COR-L47 (cell line): ENCODE measurements around the gene VSTM2A.
A peak's percentile ranks its signal among the peaks of the same experiment; 100 is the strongest.
"Not testable (repeated sequence)": the region's sequence is repeated elsewhere in the genome, so short reads cannot be mapped to it uniquely, and the experiment has no call there.

Experiments used
- DNase-seq: peaks from one replicate; lab custom pipeline; 2025; lab: John Stamatoyannopoulos, UW

VSTM2A gene, protein sequence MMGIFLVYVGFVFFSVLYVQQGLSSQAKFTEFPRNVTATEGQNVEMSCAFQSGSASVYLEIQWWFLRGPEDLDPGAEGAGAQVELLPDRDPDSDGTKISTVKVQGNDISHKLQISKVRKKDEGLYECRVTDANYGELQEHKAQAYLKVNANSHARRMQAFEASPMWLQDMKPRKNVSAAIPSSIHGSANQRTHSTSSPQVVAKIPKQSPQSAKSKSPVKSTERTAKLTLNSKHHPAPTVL

GRCh38 chr7:54541669-54542625 lies at the start of gene VSTM2A:
Gene VSTM2A, plus strand, starts transcription at chr7:54542375. Its CDS starts 356 bp downstream, at chr7:54542731.
- DNase-seq = peak; percentile 84

DNA sequence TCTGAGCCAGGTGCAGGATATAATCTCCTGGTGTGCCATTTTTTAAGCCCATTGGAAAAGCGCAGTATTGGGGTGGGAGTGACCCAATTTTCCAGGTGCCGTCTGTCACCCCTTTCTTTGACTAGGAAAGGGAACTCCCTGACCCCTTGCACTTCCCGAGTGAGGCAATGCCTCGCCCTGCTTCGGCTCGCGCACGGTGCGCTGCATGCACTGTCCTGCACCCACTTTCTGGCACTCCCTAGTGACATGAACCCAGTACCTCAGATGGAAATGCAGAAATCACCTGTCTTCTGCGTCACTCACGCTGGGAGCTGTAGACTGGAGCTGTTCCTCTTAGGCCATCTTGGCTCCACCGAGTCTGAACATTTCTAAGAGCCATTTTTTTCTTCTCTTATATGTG lies 37.6 kb upstream of the VSTM2A start:
- not testable (repeated sequence) for DNase-seq

DNA sequence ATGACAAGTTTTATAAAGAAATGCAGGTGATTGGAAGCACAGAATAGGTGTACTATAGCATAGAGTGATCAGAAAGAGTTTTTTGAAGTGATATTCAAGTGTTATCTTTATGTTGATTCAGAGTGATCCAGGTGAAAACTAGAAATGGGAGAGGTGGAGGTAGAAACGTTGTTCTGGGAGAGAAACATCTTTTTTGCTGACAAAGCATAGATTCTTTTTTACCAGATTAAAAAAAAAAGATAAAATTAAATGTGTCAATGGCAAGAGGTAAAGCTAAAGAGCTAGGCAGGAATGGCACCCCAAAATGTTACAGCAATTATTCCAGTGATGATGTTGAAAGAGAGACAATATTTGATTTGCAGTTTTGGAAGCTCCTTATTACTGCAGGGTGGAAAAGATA lies 12.6 kb upstream of the VSTM2A start:
- no peak for DNase-seq

DNA sequence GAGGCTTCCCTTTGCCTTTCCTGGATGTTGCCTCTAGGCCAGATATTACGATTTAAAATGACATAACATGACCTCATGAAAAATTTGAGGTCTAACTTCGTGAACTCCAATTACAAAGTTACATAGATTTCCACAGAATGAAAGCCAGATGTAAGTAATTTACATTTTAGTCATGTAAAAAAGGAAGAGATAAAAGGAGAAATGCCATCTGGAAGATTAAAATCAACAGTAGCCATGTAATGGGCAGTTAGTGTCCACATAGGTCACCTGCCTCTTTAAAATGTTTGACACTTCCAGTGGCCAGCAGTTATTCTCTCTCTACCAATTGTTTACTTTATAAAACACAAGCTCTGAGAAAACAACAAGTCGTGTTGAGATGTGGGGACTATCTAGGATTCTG lies 4.1 kb upstream of the VSTM2A start:
- DNase-seq = no peak

DNA sequence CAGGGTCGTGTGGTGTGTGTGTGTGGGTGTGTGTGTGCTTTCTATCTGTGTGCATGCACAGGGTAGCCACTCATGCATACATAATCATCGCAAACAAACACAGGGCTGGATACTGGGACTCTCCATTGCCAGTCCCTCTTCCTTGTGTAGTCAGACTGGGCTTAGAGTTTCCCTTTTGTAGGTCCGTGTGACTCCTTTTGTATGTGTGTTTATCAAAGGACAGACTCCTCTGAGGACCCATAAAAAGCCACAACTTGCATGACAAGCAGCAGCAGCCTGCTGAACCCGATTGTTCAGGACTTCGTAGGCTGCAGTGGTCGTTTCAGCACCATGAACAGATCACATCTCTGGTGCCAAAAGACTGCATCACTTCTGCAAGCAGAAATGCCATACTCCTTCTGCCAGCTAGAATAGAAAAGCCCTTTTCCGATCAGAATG lies 895 bp downstream of the VSTM2A start:
- peak; percentile 29 for DNase-seq

DNA sequence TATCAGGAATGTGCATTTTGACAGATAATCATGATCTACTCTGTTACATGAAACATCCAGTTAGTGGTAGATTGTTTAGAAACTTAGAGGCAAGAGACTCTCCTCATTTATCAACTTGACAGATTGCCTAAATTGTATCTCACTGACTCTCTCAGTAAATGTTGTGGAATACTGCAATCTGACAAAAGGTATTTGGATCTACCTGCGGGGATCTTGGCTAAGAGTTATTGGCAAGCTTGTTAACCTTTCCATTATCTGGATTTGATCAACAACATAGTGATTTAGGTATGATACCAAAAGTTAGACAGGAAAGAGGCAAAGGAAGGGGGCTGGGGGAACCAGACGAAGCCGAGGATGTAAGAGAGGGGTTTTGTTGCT lies 2.0 kb downstream of the VSTM2A start:
- DNase-seq = no peak

GRCh38 chr7:54544527-54545240 lies 2.5 kb downstream of the VSTM2A start:
- no peak for DNase-seq

DNA sequence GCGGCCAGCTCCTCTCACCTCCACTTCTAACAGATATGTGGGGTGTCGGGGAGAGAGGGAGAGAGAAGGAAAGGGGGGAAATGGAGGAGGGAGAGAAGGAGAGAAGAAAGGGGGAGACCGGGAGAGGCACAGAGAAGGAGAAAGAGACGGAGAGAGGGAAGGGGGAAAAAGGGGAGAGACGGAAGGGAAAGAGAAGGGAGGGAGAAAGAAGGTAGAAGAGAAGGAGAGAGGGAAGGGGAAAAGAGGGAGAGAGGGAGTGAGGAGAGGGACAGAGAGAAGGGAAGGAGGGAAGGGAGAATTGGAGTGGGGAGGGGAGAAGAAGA lies 3.0 kb downstream of the VSTM2A start:
- DNase-seq = no peak

DNA sequence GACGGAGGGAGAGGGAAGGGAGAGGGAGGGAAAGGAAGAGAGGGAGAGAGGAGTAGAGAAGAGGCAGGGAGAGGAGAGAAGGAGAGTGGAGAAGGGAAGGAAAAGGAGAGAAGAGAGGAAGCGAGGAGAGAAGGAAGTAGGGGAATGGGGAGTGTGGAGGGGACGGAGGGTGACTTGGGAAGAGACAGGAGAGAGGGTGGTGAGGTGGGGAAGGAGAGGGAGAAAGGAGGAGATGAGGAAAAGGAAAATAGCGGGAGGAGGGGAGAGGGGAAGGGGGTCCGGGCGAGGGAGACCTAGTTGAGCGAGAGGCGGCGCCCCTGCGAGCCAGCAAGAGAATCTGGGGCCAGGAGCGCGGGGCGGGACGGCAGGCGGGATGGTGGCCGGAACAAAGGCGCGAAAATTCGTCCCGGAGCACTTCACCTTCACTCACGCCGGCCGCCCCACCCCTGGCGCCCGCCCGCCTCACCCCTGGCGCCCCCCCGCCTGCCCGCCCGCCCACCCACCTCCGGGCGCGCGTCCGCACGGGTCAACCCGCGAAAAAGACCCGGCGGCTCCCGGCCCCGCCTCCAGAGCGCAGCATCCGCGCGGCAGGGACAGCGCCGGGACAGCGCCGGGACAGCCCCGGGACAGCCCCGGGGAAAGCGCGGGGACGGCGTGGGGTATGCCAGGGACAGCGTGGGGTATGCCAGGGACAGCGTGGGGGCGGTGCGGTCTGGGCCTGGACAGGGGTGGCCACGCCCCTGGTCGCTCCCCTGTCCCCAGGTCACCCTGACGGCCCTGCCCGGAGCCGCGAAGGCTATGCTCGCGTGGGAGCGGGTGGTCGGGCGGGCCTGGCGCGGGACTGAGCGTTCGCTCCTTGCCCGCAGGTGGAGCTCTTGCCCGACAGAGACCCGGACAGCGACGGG lies 4.2 kb downstream of the VSTM2A start:
- DNase-seq = peak; percentile 36

- DNase-seq = no peak
Observed at GRCh38 chr7:54546986-54547314, 4.8 kb downstream of the VSTM2A start.

DNA sequence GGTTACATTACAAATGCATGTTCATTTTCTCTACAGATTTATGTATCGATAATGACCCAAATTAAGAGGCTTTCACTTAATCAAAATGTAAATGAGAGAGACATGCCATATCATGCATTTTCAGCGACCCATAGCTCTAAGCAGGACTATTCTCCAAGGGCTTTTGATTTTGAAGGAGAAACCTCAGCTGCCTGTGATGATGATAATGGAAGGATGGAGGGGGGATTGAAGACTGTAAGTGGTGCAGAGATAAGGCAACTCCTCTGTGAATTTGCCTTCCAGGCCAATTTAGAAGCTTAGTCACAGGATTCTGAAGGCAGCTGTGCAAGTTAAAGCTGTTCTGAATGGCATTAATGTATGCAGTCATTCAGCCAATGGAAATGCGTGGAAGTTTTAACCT lies 8.3 kb downstream of the VSTM2A start:
- no peak for DNase-seq

DNA sequence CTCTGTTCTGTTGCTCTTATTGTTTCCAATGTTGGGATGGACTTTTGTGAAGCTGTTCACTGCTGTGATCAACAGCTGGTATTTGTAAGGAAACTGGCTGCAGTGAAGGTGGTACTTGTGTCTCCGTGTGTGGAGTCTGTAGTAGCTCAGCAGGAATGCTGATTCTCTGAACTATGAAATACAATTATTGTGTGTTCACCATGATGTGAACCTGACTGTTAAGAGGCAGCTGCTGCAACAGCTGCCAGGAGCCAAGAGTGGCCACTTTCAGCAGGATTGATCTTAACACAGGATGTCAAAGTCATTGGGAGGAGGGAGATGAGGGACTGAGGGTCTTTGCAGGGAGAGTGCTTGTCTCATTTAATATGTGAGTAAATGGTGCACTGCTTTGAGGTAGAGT lies 13.9 kb downstream of the VSTM2A start:
- DNase-seq = no peak

DNA sequence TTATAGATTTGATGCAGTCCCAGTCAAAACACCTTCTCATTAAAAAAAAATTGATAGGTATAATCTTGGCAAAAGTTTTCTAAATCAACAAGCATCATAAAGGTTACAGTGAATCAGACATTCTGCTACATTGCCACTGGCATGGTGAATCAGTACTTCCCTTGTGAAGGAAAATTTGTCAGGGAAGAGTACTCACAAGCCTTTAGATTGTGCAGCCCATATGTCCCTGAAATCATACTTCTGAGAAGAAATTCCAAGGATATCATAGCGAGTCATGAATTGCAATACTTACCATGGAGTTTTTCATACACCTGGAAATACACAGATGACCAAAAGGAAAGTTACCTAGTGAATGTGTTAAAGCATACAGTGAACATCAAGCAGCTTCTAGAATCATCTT lies 17.2 kb downstream of the VSTM2A start:
- no peak for DNase-seq

DNA sequence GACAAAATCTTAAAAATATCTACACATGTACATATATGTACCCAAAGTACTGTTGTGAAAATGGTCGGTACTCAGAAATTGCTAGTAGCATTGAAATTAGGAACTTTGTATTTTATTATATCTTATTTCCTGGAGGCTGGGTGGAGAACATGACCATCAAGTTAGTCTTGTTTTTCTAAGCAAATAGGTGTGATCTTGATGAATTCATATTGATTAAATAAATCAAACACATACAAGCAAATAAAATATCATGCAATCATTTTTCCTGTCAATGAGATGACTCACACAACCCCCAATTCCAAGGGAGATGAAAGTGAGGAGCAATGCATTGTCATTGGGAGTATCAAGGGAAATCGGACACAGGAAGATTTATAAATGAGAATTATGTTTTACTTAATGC lies 18.0 kb downstream of the VSTM2A start:
- DNase-seq = no peak

GRCh38 chr7:54560723-54561122 lies 18.5 kb downstream of the VSTM2A start:
- DNase-seq = no peak

DNA sequence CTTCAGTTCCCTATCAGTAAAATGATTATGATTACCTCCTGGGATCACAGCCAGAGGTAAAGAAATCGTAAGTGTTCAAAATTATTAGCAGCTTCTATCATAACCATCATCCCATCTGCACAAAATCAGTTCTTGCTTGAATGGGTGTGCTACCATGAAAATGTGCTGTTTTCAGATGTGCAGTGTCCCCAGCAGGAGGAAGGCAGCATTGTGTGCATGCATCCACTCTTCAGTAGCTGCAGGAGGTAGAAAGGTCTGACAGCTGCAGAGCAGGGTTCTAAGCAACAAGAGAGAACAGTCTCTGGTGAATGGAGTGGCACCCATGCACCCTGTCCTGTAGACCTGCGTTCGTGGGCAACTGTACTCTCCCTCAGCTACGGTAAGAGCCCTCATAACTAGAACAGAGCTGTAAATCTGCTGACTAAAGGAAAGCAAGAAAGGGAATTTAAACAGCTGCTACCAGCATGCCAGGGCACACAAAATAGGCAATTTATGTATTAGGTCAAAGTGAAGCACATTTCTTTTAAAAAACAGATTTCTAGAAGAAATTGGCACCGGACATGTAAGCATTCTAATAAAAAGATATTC lies 21.2 kb downstream of the VSTM2A start:
- DNase-seq = peak; percentile 21

DNA sequence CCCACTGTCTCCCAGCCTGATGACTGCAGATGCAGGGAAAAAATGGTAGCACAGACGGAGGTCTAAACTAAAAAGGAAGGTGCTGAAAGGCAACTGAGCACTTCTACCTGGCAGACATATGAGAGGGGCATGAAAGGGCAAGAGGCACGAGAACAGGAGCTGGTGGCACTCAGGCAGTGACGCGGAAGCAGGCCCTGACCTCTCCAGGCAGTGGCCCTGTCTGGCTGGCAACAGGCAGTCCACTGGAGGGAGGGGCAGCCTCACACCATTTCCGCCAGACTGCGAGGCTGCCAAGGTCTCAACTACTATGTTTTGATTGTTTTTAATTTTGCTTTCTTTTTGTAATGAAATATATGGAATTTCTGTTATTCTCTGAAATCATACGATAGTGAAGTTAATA lies 23.3 kb downstream of the VSTM2A start:
- no peak for DNase-seq

- DNase-seq = no peak
Observed at GRCh38 chr7:54581511-54581910, 39.3 kb downstream of the VSTM2A start.

DNA sequence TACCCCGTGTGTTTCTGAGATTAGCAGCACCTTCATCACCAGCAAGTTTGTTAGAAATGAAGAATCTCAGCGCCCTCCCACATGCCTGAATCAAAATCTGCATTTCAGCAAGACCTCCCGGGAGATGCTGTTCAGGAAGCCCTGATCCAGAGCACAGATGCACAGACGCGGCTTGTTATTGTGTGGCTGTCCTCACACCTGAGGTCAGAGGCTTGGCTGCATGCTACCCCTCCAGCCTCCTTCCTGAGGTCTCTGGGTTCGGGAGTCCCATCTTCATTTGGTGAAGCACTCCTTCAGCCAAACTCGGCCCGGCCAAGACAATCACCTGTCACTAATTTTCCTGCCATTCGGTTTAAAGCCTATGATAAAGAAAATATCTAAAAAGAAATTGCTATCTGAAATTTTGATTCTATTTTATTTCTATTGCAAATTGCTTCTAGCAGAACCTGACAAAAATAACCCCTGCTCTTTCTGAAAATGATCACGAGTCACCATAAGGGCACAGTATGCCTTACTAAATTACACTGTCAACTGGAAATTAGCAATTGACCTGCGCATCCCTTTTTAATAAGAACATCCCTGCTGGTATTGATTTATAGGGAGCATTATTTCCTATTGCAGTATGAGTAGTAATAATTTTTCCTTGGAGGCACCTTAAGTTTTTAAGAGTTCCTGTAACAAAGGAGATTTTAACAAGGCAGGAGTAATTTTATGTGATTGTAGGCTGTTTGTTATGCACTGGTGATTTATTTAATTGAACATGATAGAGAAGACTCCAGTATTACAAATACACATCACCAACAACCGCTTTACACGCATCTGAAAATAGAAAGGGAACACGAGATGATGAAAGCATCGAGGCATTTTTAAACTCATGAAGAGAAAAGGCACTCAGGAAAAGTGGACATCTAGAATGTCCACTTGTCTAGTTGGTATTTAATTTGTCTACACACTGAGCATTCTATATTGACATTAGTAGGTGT lies 49.5 kb downstream of the VSTM2A start:
- no peak for DNase-seq

DNA sequence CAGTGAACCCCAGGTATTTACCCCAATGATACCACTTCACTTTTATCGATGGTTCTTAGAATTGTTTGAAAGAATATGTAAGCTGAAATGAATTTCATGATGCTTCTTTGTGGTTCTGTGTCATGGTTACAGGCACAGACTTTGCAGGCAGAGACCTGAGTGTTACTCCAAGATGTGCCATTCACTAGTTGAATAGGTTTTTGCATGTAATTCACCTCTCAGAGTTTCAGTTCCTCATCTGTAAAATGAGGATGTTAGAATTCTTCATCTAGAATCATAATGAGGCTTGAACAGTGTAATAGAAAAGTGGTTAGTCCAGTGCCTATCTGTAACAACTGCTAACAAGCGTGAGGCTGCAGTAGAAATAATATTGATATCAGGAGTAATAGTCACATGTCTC lies 54.6 kb downstream of the VSTM2A start:
- no peak for DNase-seq
